IMR-90 (cell line): ENCODE results near the gene SLC38A8. TPM values are rescaled to one million over a fixed set of nuclear protein-coding genes. Genes with fewer than 3 reads are reported as not detected.

ENCODE experiments used
- ATAC-seq: fragments of 200-7000 bp; cut with Tn5 transposase; 2 replicates; pipeline ENCODE4 v1.9.1; 2020; ENCODE audit warnings: low read depth, mild to moderate bottlenecking, moderate library complexity
- BruUV-seq: library from RNA; stranded (reverse); fragments of 400-500 nt; replicated peaks from 2 replicates; lab custom pipeline; 2021; lab: Mats Ljungman, UMichigan
- CTCF ChIA-PET: fragments of 300-600 bp; formaldehyde crosslinking; extraction: SDS; loops from one replicate; lab custom pipeline; 2021; ENCODE audit warnings: antibody characterized with exemption; lab: Yijun Ruan, JAX
- POLR2A ChIA-PET: fragments of 300-600 bp; sonication (Branson Sonifier 250); formaldehyde crosslinking; loops from one replicate; lab custom pipeline; 2022; ENCODE audit warnings: antibody characterized with exemption; ENCODE audit not compliant: unreplicated experiment; lab: Charles Lee
- DNase-seq: peaks from one replicate; pipeline ENCODE4 v3.0.0; 2013
- H2AFZ ChIP-seq: replicated peaks from 2 replicates; pipeline ENCODE3; 2013; ENCODE audit warnings: low read length, mild to moderate bottlenecking; ENCODE audit not compliant: poor library complexity
- H2AK5ac ChIP-seq: 2 replicates; pipeline ENCODE4 v1.6.1; 2013; ENCODE audit warnings: low read depth, low read length, inconsistent platforms
- H2AK9ac ChIP-seq: replicated peaks from 2 replicates; pipeline ENCODE3; 2013; ENCODE audit warnings: mild to moderate bottlenecking, low read depth, low read length, moderate library complexity; ENCODE audit not compliant: poor library complexity
- H2BK120ac ChIP-seq: 2 replicates; pipeline ENCODE4 v1.6.1; 2013; ENCODE audit warnings: low read depth, low read length, inconsistent platforms
- H2BK15ac ChIP-seq: 3 replicates; pipeline ENCODE4 v1.6.1; 2013; ENCODE audit warnings: low read depth, low read length, inconsistent platforms
- H2BK20ac ChIP-seq: 2 replicates; pipeline ENCODE4 v1.6.1; 2013; ENCODE audit warnings: low read depth, mild to moderate bottlenecking, inconsistent platforms, low read length, moderate library complexity
- H2BK5ac ChIP-seq: 2 replicates; pipeline ENCODE4 v1.6.1; 2013; ENCODE audit warnings: mild to moderate bottlenecking, low read depth, low read length, inconsistent platforms; ENCODE audit not compliant: poor library complexity, severe bottlenecking
- H3K14ac ChIP-seq: replicated peaks from 2 replicates; pipeline ENCODE4 v1.6.1; 2013; ENCODE audit warnings: low read depth, low read length, inconsistent platforms
- H3K18ac ChIP-seq: 2 replicates; pipeline ENCODE4 v1.6.1; 2013; ENCODE audit warnings: low read depth, low read length, control low read depth
- H3K23ac ChIP-seq: 2 replicates; pipeline ENCODE4 v1.6.1; 2013; ENCODE audit warnings: low read depth, low read length, inconsistent platforms
- H3K27ac ChIP-seq: 2 replicates; pipeline ENCODE4 v1.5.1; 2013; ENCODE audit warnings: mild to moderate bottlenecking, control low read depth, low read length; ENCODE audit not compliant: insufficient read depth
- H3K27me3 ChIP-seq: 2 replicates; pipeline ENCODE4 v1.6.1; 2013; ENCODE audit warnings: low read length; ENCODE audit not compliant: control insufficient read depth, insufficient read depth
- H3K36me3 ChIP-seq: 2 replicates; pipeline ENCODE4 v1.6.1; 2013; ENCODE audit warnings: low read length, mixed read lengths; ENCODE audit not compliant: control insufficient read depth, insufficient read depth
- H3K4ac ChIP-seq: 2 replicates; pipeline ENCODE4 v1.6.1; 2013; ENCODE audit warnings: low read depth, low read length, inconsistent platforms
- H3K4me1 ChIP-seq: 2 replicates; pipeline ENCODE4 v1.6.1; 2013; ENCODE audit warnings: low read length, mixed read lengths; ENCODE audit not compliant: control insufficient read depth, insufficient read depth
- H3K4me2 ChIP-seq: 2 replicates; pipeline ENCODE4 v1.6.1; 2013; ENCODE audit warnings: low read depth, mild to moderate bottlenecking, control low read depth, low read length, moderate library complexity
- H3K4me3 ChIP-seq: 2 replicates; pipeline ENCODE4 v1.5.1; 2013; ENCODE audit warnings: low read depth, mild to moderate bottlenecking, control low read depth, low read length, moderate library complexity; ENCODE audit not compliant: insufficient read depth
- H3K56ac ChIP-seq: 2 replicates; pipeline ENCODE4 v1.6.1; 2013; ENCODE audit warnings: low read length, inconsistent platforms; ENCODE audit not compliant: insufficient read depth; ENCODE audit errors: extremely low read depth
- H3K79me1 ChIP-seq, 2 experiments: 2 replicates each; pipeline ENCODE4 v1.6.1; 2013; ENCODE audit warnings: low read length in 2 of 2, inconsistent platforms in 1 of 2, low read depth in 1 of 2
- H3K9ac ChIP-seq: 2 replicates; pipeline ENCODE4 v1.6.1; 2013; ENCODE audit warnings: low read depth, low read length, control low read depth
- H3K9me1 ChIP-seq: 2 replicates; pipeline ENCODE4 v1.6.1; 2013; ENCODE audit warnings: low read length, inconsistent platforms; ENCODE audit not compliant: insufficient read depth
- H3K9me3 ChIP-seq: 2 replicates; pipeline ENCODE4 v1.6.1; 2013; ENCODE audit warnings: low read length; ENCODE audit not compliant: control insufficient read depth, insufficient read depth
- H4K20me1 ChIP-seq: 2 replicates; pipeline ENCODE4 v1.6.1; 2013; ENCODE audit warnings: low read length, inconsistent platforms; ENCODE audit not compliant: insufficient read depth
- H4K5ac ChIP-seq: 2 replicates; pipeline ENCODE4 v1.6.1; 2013; ENCODE audit warnings: mild to moderate bottlenecking, low read depth, low read length, control low read depth
- H4K8ac ChIP-seq, 2 experiments: 2 replicates each; pipeline ENCODE4 v1.6.1; 2013; ENCODE audit warnings: low read depth in 2 of 2, low read length in 2 of 2, control low read depth in 1 of 2, inconsistent platforms in 1 of 2
- H4K91ac ChIP-seq: 2 replicates; pipeline ENCODE4 v1.6.1; 2013; ENCODE audit warnings: low read depth, low read length, inconsistent platforms; ENCODE audit not compliant: insufficient read depth
- BHLHE40 ChIP-seq: fragments of 150-350 bp; IDR thresholded peaks from 2 replicates; pipeline ENCODE4 v1.6.1; 2016; ENCODE audit warnings: mild to moderate bottlenecking, low read depth, low read length
- CEBPB ChIP-seq: IDR thresholded peaks from 2 replicates; pipeline ENCODE4 v1.6.1; 2012; ENCODE audit warnings: low read depth, low read length, improper control_type of control experiment
- CHD1 ChIP-seq: IDR thresholded peaks from 2 replicates; pipeline ENCODE4 v1.6.1; 2012; ENCODE audit warnings: low read depth, low read length, improper control_type of control experiment
- FOS ChIP-seq: fragments of 150-350 bp; IDR thresholded peaks from 2 replicates; pipeline ENCODE4 v1.6.1; 2016; ENCODE audit warnings: low read depth, low read length
- MAFK ChIP-seq: IDR thresholded peaks from 2 replicates; pipeline ENCODE4 v1.6.1; 2012; ENCODE audit warnings: low read depth, low read length, improper control_type of control experiment
- MAZ ChIP-seq: IDR thresholded peaks from 2 replicates; pipeline ENCODE4 v1.6.1; 2012; ENCODE audit warnings: low read depth, mild to moderate bottlenecking, low read length, improper control_type of control experiment, moderate library complexity, borderline replicate concordance
- MXI1 ChIP-seq: IDR thresholded peaks from 2 replicates; pipeline ENCODE4 v1.6.1; 2012; ENCODE audit warnings: low read depth, mild to moderate bottlenecking, low read length, moderate library complexity, borderline replicate concordance
- NFE2L2 ChIP-seq: fragments of 150-350 bp; IDR thresholded peaks from 2 replicates; pipeline ENCODE4 v1.6.1; 2016; ENCODE audit warnings: low read depth, mild to moderate bottlenecking, low read length
- POLR2A ChIP-seq: IDR thresholded peaks from 2 replicates; pipeline ENCODE4 v1.6.1; 2012; ENCODE audit warnings: mild to moderate bottlenecking, low read depth, low read length
- RAD21 ChIP-seq: IDR thresholded peaks from 2 replicates; pipeline ENCODE4 v1.6.1; 2012; ENCODE audit warnings: low read length, improper control_type of control experiment
- RCOR1 ChIP-seq: IDR thresholded peaks from 2 replicates; pipeline ENCODE4 v1.6.1; 2012; ENCODE audit warnings: mild to moderate bottlenecking, low read length, improper control_type of control experiment; ENCODE audit not compliant: insufficient replicate concordance
- RFX5 ChIP-seq: IDR thresholded peaks from 2 replicates; pipeline ENCODE4 v1.8.0; 2012; ENCODE audit warnings: low read depth, mild to moderate bottlenecking, low read length, moderate library complexity
- SMC3 ChIP-seq: fragments of 150-350 bp; IDR thresholded peaks from 2 replicates; pipeline ENCODE4 v1.6.1; 2016; ENCODE audit warnings: low read depth, mild to moderate bottlenecking, antibody characterized with exemption, low read length, moderate library complexity
- WGBS, 2 experiments: methylation state at CpG; one replicate each; pipeline versions ENCODE4 v1.1.5 to v1.1.7; 2013; ENCODE audit warnings: missing lambda C conversion rate in 2 of 2; ENCODE audit not compliant: insufficient read length in 1 of 2; ENCODE audit errors: extremely low coverage in 2 of 2; 5-methylcytosine and 5-hydroxymethylcytosine counted together
- dilution Hi-C: fragments of 300-500 bp; cut with HindIII; formaldehyde crosslinking; loops from one replicate; pipeline ENCODE4 v1.14.3; 2018; ENCODE audit warnings: low sequenced_read_pairs; ENCODE audit not compliant: unreplicated experiment
- in situ Hi-C: fragments of 300-500 bp; cut with MboI; formaldehyde crosslinking; loops from 3 replicates; pipeline ENCODE4 v1.14.3; 2019; ENCODE audit warnings: low sequenced_read_pairs, inconsistent platforms, mixed read lengths
- intact Hi-C: fragments of 100-400 bp; cut with micrococcal nuclease; formaldehyde crosslinking; loops from 2 replicates; pipeline ENCODE4 v1.10.0; 2022
- polyA plus RNA-seq, 3 experiments: library from polyadenylated mRNA; depleted of rRNA; stranded (reverse); fragments of >200 nt; gene quantifications; 2 replicates each; pipeline ENCODE4 v1.2.3, GENCODE V29; 2012; ENCODE audit warnings: low replicate concordance in 1 of 3
- total RNA-seq: library from RNA; depleted of rRNA; stranded (reverse); fragments of >200 nt; gene quantifications from 2 replicates; pipeline ENCODE4 v1.2.3, GENCODE V29; 2012
- TF ChIP-seq, protein P1 (sequence below): fragments of 150-350 bp; IDR thresholded peaks from 2 replicates; pipeline ENCODE4 v1.6.1; 2016; ENCODE audit warnings: low read depth, mild to moderate bottlenecking, low read length, moderate library complexity, borderline replicate concordance
- TF ChIP-seq, protein P2 (sequence below): fragments of 150-350 bp; IDR thresholded peaks from 2 replicates; pipeline ENCODE4 v1.6.1; 2017; ENCODE audit warnings: mild to moderate bottlenecking, antibody characterized with exemption, low read length, low read depth
- TF ChIP-seq, protein P3 (sequence below): conservative IDR thresholded peaks from 2 replicates; pipeline ENCODE4 v1.5.1; 2012; ENCODE audit warnings: mild to moderate bottlenecking, low read depth, low read length, improper control_type of control experiment

SLC38A8 gene
- total and polyA plus RNA-seq, 2 of the 4 experiments (the other 2 are of a cell fraction), result not detected

GRCh38 chr16:84072014-84072413, 29.4 kb upstream of the SLC38A8 start:
- H2AFZ ChIP-seq, result no peak overlapping the region

More at GRCh38 chr16:84072014-84072413, 29.4 kb upstream of the SLC38A8 start:
- Histone ChIP-seq H2AK5ac (no peak overlapping the region), H3K4me1 (peaks cover 3% of the 10 kb centered on the region), H3K18ac (no peak overlapping the region), H2BK15ac (no peak overlapping the region), H3K9ac (no peak overlapping the region), H3K9me1 (peaks cover 2% of the 10 kb centered on the region; the same call in 1 of the 2 replicates), H3K27me3 (no peaks in the 10 kb centered on the region), H4K8ac (no peak overlapping the region), H4K20me1 (no peaks in the 10 kb centered on the region), H3K9me3 (no peaks in the 10 kb centered on the region), H3K79me1 (no peaks in the 10 kb centered on the region; a peak in 2 of 4 replicates), H3K23ac (no peak overlapping the region), H2AK9ac (peak overlapping the region; percentile 43), H3K4me3 (no peak overlapping the region), H3K36me3 (peaks cover 57% of the 10 kb centered on the region), H4K5ac (no peak overlapping the region), H3K4me2 (no peak overlapping the region), H3K4ac (no peak overlapping the region), H4K91ac (no peak overlapping the region), H3K27ac (no peak overlapping the region), H2BK20ac (no peak overlapping the region), H3K14ac (no peak overlapping the region), H3K56ac (no peak overlapping the region), H2BK5ac (no peak overlapping the region), H2BK120ac (no peak overlapping the region)
- no TSS peak for BruUV-seq
- intact Hi-C loops, result no loop called here
- no peak for TF ChIP-seq MXI1
- TF ChIP-seq MAZ, result no peak
- no peak for TF ChIP-seq RAD21
- TF ChIP-seq MAFK, result no peak
- TF ChIP-seq RFX5, result no peak
- no peak for TF ChIP-seq CHD1
- TF ChIP-seq, protein P1, sequence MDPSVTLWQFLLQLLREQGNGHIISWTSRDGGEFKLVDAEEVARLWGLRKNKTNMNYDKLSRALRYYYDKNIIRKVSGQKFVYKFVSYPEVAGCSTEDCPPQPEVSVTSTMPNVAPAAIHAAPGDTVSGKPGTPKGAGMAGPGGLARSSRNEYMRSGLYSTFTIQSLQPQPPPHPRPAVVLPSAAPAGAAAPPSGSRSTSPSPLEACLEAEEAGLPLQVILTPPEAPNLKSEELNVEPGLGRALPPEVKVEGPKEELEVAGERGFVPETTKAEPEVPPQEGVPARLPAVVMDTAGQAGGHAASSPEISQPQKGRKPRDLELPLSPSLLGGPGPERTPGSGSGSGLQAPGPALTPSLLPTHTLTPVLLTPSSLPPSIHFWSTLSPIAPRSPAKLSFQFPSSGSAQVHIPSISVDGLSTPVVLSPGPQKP, result no peak
- TF ChIP-seq RCOR1, result no peak
- no peak for TF ChIP-seq BHLHE40
- TF ChIP-seq SMC3, result no peak
- no peak for TF ChIP-seq FOS
- no peak for TF ChIP-seq CEBPB
- TF ChIP-seq, protein P2, sequence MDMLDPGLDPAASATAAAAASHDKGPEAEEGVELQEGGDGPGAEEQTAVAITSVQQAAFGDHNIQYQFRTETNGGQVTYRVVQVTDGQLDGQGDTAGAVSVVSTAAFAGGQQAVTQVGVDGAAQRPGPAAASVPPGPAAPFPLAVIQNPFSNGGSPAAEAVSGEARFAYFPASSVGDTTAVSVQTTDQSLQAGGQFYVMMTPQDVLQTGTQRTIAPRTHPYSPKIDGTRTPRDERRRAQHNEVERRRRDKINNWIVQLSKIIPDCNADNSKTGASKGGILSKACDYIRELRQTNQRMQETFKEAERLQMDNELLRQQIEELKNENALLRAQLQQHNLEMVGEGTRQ, result no peak
- no peak for TF ChIP-seq NFE2L2
- TF ChIP-seq, protein P3, sequence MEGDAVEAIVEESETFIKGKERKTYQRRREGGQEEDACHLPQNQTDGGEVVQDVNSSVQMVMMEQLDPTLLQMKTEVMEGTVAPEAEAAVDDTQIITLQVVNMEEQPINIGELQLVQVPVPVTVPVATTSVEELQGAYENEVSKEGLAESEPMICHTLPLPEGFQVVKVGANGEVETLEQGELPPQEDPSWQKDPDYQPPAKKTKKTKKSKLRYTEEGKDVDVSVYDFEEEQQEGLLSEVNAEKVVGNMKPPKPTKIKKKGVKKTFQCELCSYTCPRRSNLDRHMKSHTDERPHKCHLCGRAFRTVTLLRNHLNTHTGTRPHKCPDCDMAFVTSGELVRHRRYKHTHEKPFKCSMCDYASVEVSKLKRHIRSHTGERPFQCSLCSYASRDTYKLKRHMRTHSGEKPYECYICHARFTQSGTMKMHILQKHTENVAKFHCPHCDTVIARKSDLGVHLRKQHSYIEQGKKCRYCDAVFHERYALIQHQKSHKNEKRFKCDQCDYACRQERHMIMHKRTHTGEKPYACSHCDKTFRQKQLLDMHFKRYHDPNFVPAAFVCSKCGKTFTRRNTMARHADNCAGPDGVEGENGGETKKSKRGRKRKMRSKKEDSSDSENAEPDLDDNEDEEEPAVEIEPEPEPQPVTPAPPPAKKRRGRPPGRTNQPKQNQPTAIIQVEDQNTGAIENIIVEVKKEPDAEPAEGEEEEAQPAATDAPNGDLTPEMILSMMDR, result no peak
- TF ChIP-seq POLR2A, result no peak
- WGBS, 2 experiments, result no CpG with 5 or more reads among the region's 10 CpGs
- dilution Hi-C loops, result no loop called here
- in situ Hi-C loops, result no loop called here
- CTCF ChIA-PET, result interaction anchor here (1.3 kb wide), 1 partner anchor 13 kb away, joined by 3 read pairs; no protein-coding TSS in a partner anchor
- DNase-seq (peak; percentile 56), ATAC-seq (peak; percentile 63)
- POLR2A ChIA-PET, result no interaction called here
